Mesenchymal stem cell (in vitro differentiated cells and primary cell): ENCODE data around the gene RANBP17.
"Not testable (repeated sequence)": the region's sequence is repeated elsewhere in the genome, so short reads cannot be mapped to it uniquely, and the experiment has no call there.

Experiments
- DNase-seq: peaks from one replicate; pipeline ENCODE4 v3.0.0-alpha.2; 2013
- H2AFZ ChIP-seq: one replicate; pipeline ENCODE4 v1.6.1; 2013; ENCODE audit warnings: low read depth, mild to moderate bottlenecking, control low read depth, inconsistent platforms, low read length, moderate library complexity
- H2AK5ac ChIP-seq: 2 replicates; pipeline ENCODE4 v1.6.1; 2013; ENCODE audit warnings: low read length, moderate library complexity, mild to moderate bottlenecking, inconsistent platforms; ENCODE audit not compliant: severe bottlenecking
- H2BK120ac ChIP-seq: one replicate; pipeline ENCODE4 v1.6.1; 2013; ENCODE audit warnings: low read depth, mild to moderate bottlenecking, inconsistent platforms, low read length, moderate library complexity
- H2BK12ac ChIP-seq, 2 experiments: one replicate each; pipeline ENCODE4 v1.6.1; 2013; ENCODE audit warnings: inconsistent platforms in 2 of 2, low read length in 2 of 2, mild to moderate bottlenecking in 2 of 2, moderate library complexity in 2 of 2, control low read depth in 1 of 2
- H2BK15ac ChIP-seq: one replicate; pipeline ENCODE4 v1.6.1; 2013; ENCODE audit warnings: mild to moderate bottlenecking, low read depth, inconsistent platforms; ENCODE audit not compliant: poor library complexity, severe bottlenecking
- H2BK5ac ChIP-seq: 2 replicates; pipeline ENCODE4 v1.6.1; 2013; ENCODE audit warnings: low read depth, mild to moderate bottlenecking, low read length, control low read depth, inconsistent platforms; ENCODE audit not compliant: poor library complexity, severe bottlenecking
- H3K14ac ChIP-seq, 2 experiments: one replicate each; pipeline ENCODE4 v1.6.1; 2013; ENCODE audit warnings: inconsistent platforms in 2 of 2, low read length in 2 of 2, control low read depth in 1 of 2, mild to moderate bottlenecking in 1 of 2, moderate library complexity in 1 of 2
- H3K18ac ChIP-seq, 2 experiments: one replicate each; pipeline ENCODE4 v1.6.1; 2013; ENCODE audit warnings: inconsistent platforms in 2 of 2, low read length in 2 of 2, control low read depth in 1 of 2, low read depth in 1 of 2, mild to moderate bottlenecking in 1 of 2
- H3K23ac ChIP-seq, 2 experiments: one replicate each; pipeline ENCODE4 v1.6.1; 2013; ENCODE audit warnings: inconsistent platforms in 2 of 2, low read length in 2 of 2, mild to moderate bottlenecking in 2 of 2, moderate library complexity in 2 of 2, control low read depth in 1 of 2
- H3K27ac ChIP-seq: 2 replicates; pipeline ENCODE4 v1.5.1; 2013; ENCODE audit warnings: mild to moderate bottlenecking, moderate library complexity, low read length, control low read depth, inconsistent platforms; ENCODE audit not compliant: poor library complexity, severe bottlenecking
- H3K27me3 ChIP-seq, 2 experiments: 2 replicates each; pipeline versions ENCODE4 v1.6.1 to v1.7.0; 2013; ENCODE audit warnings: low read length in 2 of 2, mild to moderate bottlenecking in 2 of 2, moderate library complexity in 2 of 2, control low read depth in 1 of 2, inconsistent platforms in 1 of 2; ENCODE audit not compliant: control insufficient read depth in 1 of 2, insufficient read depth in 1 of 2
- H3K36me3 ChIP-seq, 2 experiments: 2 replicates each; pipeline versions ENCODE4 v1.6.1 to v1.7.0; 2013; ENCODE audit warnings: low read length in 2 of 2, control low read depth in 1 of 2, inconsistent platforms in 1 of 2, low read depth in 1 of 2, mild to moderate bottlenecking in 1 of 2; ENCODE audit not compliant: insufficient read depth in 2 of 2, control insufficient read depth in 1 of 2
- H3K4ac ChIP-seq, 2 experiments: one replicate each; pipeline ENCODE4 v1.6.1; 2013; ENCODE audit warnings: inconsistent platforms in 2 of 2, low read length in 2 of 2, mild to moderate bottlenecking in 2 of 2, moderate library complexity in 2 of 2, control low read depth in 1 of 2, low read depth in 1 of 2
- H3K4me1 ChIP-seq: 2 replicates; pipeline ENCODE4 v1.6.1; 2013; ENCODE audit warnings: low read depth, low read length, control low read depth; ENCODE audit not compliant: control insufficient read depth, insufficient read depth
- H3K4me2 ChIP-seq: 2 replicates; pipeline ENCODE4 v1.6.1; 2013; ENCODE audit warnings: low read length, mild to moderate bottlenecking, inconsistent platforms; ENCODE audit not compliant: poor library complexity, severe bottlenecking
- H3K4me3 ChIP-seq, 2 experiments: 2 replicates each; pipeline versions ENCODE4 v1.5.1 to v1.7.0; 2013; ENCODE audit warnings: low read length in 2 of 2, mild to moderate bottlenecking in 2 of 2, control low read depth in 1 of 2, low read depth in 1 of 2; ENCODE audit not compliant: insufficient read depth in 1 of 2
- H3K79me1 ChIP-seq: replicated peaks from 2 replicates; pipeline ENCODE4 v1.6.1; 2013; ENCODE audit warnings: mild to moderate bottlenecking, control low read depth, low read length, inconsistent platforms; ENCODE audit not compliant: poor library complexity, severe bottlenecking
- H3K9ac ChIP-seq: 2 replicates; pipeline ENCODE4 v1.7.0; 2013; ENCODE audit warnings: mild to moderate bottlenecking, low read length, moderate library complexity
- H3K9me3 ChIP-seq: 2 replicates; pipeline ENCODE4 v1.7.0; 2013; ENCODE audit warnings: mild to moderate bottlenecking, low read length; ENCODE audit not compliant: control insufficient read depth
- H4K8ac ChIP-seq: one replicate; pipeline ENCODE4 v1.6.1; 2013; ENCODE audit warnings: inconsistent platforms, mild to moderate bottlenecking, low read length, moderate library complexity
- H4K91ac ChIP-seq: one replicate; pipeline ENCODE4 v1.6.1; 2013; ENCODE audit warnings: mild to moderate bottlenecking, low read length, inconsistent platforms
- WGBS: methylation state at CpG from one replicate; pipeline ENCODE4 v1.1.7; 2013; ENCODE audit warnings: mixed read lengths; 5-methylcytosine and 5-hydroxymethylcytosine counted together

The RANBP17 gene

DNA sequence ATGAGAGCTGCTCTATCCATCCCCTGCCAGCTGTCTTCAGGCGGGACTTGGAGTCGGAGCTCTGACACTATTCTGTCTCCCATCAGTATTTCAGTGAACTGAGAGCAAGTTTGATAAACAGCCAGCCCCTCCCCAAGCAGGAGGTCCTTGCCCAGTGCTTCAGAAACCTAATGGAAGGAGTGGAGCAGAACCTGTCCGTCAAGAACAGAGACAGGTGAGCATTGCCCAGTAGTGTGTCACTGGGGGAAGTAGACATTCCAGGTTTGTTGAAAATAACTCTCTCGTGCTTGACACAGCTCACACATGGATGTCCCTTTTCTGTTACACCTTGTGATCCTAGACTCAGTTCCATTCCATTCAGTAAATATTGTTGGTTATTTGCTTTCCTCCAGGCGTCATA, 434.0 kb downstream of the RANBP17 start:
- Histone ChIP-seq H3K4ac (no peak overlapping the region), H3K27me3 (peaks cover 0 to 26% of the 10 kb centered on the region in 2 experiments), H3K27ac (no peak overlapping the region), H3K4me2 (no peak overlapping the region), H3K4me3 (no peak overlapping the region), H2AFZ (no peak overlapping the region), H3K36me3 (peaks cover 0 to 6% of the 10 kb centered on the region in 2 experiments), H3K14ac (no peak overlapping the region), H2BK12ac (no peak overlapping the region), H3K4me1 (peaks cover 2% of the 10 kb centered on the region), H2AK5ac (no peak overlapping the region), H3K23ac (no peak overlapping the region), H3K9me3 (no peaks in the 10 kb centered on the region), H3K18ac (no peak overlapping the region), H3K9ac (no peak overlapping the region), H3K79me1 (no peaks in the 10 kb centered on the region), H4K8ac (no peak overlapping the region), H2BK15ac (no peak overlapping the region), H2BK5ac (no peak overlapping the region), H4K91ac (no peak overlapping the region), H2BK120ac (no peak overlapping the region)
- 96% methylated on average over 5 of the region's 5 CpGs for WGBS
- DNase-seq, result no peak

DNA sequence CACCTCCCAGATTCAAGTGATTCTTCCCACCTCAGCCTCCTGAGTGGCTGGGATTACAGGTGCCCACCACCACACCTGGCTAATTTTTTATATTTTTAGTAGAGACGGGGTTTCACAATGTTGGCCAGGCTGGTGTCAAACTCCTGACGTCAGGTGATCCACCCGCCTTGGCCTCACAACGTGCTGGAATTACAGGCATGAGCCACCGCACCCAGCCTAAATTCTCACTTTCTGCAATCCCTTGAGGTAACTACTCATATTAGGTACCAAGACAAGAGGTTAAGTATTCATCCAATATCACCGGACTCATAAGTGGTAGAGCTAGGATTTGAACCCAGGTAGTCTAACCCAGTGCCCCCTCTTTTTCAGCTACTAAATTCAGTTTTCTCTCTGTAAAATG, 436.1 kb downstream of the RANBP17 start:
- H3K27ac ChIP-seq, H3K79me1 ChIP-seq, H3K4me1 ChIP-seq, H2AK5ac ChIP-seq, H3K9ac ChIP-seq, H2AFZ ChIP-seq, DNase-seq, H3K9me3 ChIP-seq, H3K23ac ChIP-seq, H2BK12ac ChIP-seq, H3K4ac ChIP-seq, H3K4me2 ChIP-seq, H2BK5ac ChIP-seq, H3K18ac ChIP-seq, H4K8ac ChIP-seq, H2BK15ac ChIP-seq, H3K4me3 ChIP-seq, H2BK120ac ChIP-seq, H3K36me3 ChIP-seq, H4K91ac ChIP-seq, H3K14ac ChIP-seq: not testable (repeated sequence)
- 94% methylated on average over 5 of the region's 6 CpGs for WGBS
- peaks cover 0 to 35% of the 10 kb centered on the region in 2 experiments for H3K27me3 ChIP-seq

DNA sequence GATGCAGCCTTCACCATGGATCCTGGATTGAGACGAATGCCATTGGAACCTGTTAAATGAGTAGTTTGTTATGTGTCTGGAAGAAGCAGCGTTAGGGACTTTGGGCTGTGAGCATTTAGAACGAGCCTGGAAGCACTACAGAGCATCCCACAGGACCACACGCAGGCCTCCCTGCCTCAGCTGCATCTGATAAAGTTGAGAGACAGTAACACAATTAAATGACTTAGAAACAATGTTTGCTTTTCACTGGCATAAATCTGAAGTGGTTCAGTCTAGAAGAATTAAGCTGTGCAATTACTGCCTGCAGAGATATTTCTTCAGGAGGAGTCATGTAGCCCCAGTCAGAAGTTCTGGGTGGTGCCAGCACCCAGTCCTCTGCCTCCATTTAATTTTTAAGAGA, 437.4 kb downstream of the RANBP17 start:
- H2BK15ac ChIP-seq, result no peak overlapping the region
- WGBS, result 79% methylated on average over 3 of the region's 4 CpGs
- no peak overlapping the region for H3K27ac ChIP-seq
- no peak overlapping the region for H2AK5ac ChIP-seq
- no peak overlapping the region for H2AFZ ChIP-seq
- H3K36me3 ChIP-seq, result peaks cover 0 to 3% of the 10 kb centered on the region in 2 experiments
- peaks cover 2% of the 10 kb centered on the region for H3K4me1 ChIP-seq
- H4K91ac ChIP-seq, result no peak overlapping the region
- no peak overlapping the region for H2BK12ac ChIP-seq
- H3K14ac ChIP-seq, result no peak overlapping the region
- no peak overlapping the region for H3K23ac ChIP-seq
- no peak overlapping the region for H3K4me3 ChIP-seq
- no peak overlapping the region for H3K18ac ChIP-seq
- H3K4ac ChIP-seq, result no peak overlapping the region
- no peak overlapping the region for H3K4me2 ChIP-seq
- H3K9ac ChIP-seq, result no peak overlapping the region
- H3K79me1 ChIP-seq, result no peaks in the 10 kb centered on the region
- no peaks in the 10 kb centered on the region for H3K9me3 ChIP-seq
- DNase-seq, result no peak
- peaks cover 3 to 36% of the 10 kb centered on the region in 2 experiments for H3K27me3 ChIP-seq
- no peak overlapping the region for H4K8ac ChIP-seq
- H2BK120ac ChIP-seq, result no peak overlapping the region
- H2BK5ac ChIP-seq, result no peak overlapping the region

DNA sequence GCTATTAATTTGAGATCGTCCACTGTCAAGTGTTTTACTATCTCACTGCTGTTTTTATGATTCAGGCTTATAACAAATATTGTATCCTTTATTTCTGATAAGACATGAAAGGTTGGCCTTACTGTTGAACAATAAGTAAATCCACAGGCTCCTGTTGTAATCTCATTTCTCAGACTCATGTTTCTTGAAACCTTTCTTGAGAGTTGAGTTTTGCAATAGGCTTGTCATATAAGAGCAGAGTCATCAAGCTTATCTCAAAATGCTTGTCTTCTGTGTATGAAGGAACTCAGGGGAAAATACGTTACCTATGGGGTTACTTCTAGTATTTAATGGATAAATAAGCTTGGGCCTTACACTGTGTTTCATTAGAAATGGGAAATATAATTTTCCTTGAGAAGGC, 438.0 kb downstream of the RANBP17 start:
- H3K27me3 ChIP-seq, result peaks cover 10 to 41% of the 10 kb centered on the region in 2 experiments
- 95% methylated on average over 1 of the region's 2 CpGs for WGBS
- no peak overlapping the region for H2BK12ac ChIP-seq
- H2BK15ac ChIP-seq, result no peak overlapping the region
- DNase-seq, result no peak
- H2AK5ac ChIP-seq, result no peak overlapping the region
- H3K9me3 ChIP-seq, result no peaks in the 10 kb centered on the region
- peaks cover 0 to 3% of the 10 kb centered on the region in 2 experiments for H3K36me3 ChIP-seq
- no peak overlapping the region for H3K23ac ChIP-seq
- H3K4ac ChIP-seq, result no peak overlapping the region
- no peaks in the 10 kb centered on the region for H3K79me1 ChIP-seq
- H3K4me1 ChIP-seq, result peaks cover 2% of the 10 kb centered on the region
- H2BK120ac ChIP-seq, result no peak overlapping the region
- no peak overlapping the region for H2AFZ ChIP-seq
- H4K8ac ChIP-seq, result no peak overlapping the region
- H4K91ac ChIP-seq, result no peak overlapping the region
- no peak overlapping the region for H3K27ac ChIP-seq
- no peak overlapping the region for H3K4me2 ChIP-seq
- no peak overlapping the region for H3K4me3 ChIP-seq
- H3K9ac ChIP-seq, result no peak overlapping the region
- H3K18ac ChIP-seq, result no peak overlapping the region
- H2BK5ac ChIP-seq, result no peak overlapping the region
- H3K14ac ChIP-seq, result no peak overlapping the region
